HTR-8/SVneo (cell line): ENCODE results near the gene KCNIP4.

Experiments used
- DNase-seq: peaks from one replicate; pipeline ENCODE4 v3.0.0; 2011; ENCODE audit warnings: low spot score, mixed read lengths; ENCODE audit not compliant: insufficient read length
- FAIRE-seq: peaks from 2 replicates; lab custom pipeline; 2011; peaks lifted over from hg19 to GRCh38; lab: Jason Lieb, UNC

KCNIP4 gene

DNA sequence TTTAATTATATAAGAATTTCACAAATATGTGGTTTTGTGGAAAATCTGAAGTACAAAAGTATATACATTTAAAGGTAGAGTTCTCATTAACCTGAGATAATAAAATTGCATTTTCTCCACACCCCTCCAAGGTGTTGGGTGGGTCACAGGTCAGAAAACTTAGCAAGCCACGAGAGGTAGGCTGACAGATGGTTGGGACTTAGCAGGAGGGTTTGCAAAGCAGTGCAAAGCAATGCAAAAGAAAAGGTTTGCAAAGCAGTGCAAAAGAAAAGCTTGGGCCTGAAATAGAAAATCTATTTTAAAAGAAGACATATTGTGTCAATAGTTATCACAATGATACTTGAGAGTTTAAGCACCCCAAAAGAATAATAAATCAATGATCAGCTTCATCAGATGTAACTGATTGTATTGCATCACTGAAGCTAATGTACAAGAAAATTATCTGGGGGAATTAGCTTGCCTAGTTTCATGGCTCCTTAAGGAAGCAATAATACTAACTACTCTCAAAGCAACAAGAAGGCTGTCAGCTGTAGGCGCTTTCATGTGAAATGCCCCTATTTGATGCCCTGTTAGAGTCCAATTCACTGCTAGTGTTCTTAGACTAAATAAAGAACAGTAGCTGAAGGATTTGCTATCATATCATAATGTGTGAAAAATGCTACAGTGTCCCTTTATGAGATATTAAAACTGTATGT, 319.5 kb downstream of the KCNIP4 start:
- FAIRE-seq = no peak
- no peak for DNase-seq

DNA sequence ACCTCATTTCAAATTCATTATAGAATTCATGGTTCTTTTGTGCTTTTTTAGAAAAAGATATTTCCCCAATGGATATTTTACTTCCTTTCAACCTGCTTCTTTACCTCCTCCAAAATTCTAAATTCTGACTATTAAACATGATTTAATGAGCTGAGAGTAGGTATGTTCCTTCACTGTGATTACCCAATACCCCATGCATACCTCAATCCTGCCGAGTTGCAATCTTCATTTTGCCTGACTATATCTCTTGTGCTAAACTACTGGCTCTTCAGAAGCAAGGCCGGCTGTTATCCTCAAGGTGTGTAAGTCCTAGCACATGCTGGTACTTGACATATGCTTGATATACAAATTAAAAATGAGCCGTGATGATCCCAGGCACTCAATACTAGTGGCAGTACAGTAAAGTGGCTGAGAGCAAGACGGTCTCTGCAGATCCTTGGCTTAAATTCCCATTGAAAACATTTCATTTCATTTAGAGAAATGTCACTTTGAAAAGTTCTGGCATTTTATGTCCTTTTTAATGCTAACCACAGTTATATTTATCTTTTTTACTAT, 320.4 kb downstream of the KCNIP4 start:
- no peak for FAIRE-seq
- no peak for DNase-seq

DNA sequence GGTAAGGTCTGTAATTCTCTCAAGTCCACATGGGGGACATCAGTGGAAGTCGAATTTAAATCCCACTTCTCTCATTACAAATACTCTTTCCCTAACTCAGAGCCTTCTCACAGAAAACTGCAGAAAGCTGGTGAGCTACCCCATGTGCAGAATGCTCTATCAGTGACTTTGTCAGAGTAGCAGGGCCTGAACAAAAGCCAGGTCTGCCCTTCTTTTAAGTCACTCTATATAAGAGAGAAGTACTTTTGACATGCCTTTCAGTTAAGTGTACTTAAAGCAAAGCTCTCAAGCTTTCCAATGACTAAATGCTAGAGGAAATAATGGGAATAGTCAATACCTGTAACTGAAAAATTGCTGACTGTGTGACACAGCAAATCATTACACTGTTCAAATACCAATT, 323.1 kb downstream of the KCNIP4 start:
- DNase-seq (no peak), FAIRE-seq (no peak)

DNA sequence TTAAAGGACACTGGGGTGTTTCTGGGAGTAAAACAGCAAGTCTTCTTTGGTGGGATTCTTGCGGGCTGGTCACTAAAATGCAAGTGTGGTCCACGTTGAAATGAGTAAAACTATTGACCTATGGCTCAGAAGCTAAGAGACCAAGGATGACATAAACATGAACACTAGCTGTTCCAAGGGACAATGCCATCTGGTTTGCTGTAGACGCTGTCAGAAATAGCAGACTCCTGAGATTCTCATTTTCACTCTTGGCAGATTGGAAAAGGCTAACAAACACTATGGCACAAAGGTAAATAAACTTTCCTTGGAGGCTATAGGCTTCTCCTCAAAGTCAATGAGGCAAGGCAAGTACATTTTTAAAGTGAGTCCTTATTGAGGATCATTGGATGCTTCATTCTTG, 343.6 kb downstream of the KCNIP4 start:
- no peak for FAIRE-seq
- no peak for DNase-seq

DNA sequence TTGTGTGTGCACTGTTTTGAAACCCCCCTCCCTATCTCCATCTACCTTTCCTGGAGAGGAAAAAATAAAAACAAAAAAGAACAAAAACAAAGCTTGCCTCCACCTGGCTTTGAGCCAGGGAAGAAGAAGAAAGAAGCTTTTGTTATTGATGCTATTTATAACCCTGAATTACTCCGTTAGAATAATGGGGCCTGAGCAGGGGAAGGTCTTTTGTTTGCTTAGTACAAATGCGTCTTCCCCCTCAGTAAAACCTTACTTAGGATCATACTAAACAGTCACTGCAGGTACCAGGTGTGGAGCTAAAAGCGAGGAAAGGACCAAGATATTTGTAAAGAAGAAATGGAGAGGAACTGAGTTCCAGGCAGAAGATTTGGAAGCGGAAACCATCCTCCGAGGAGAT, 352.1 kb downstream of the KCNIP4 start:
- no peak for FAIRE-seq
- no peak for DNase-seq

DNA sequence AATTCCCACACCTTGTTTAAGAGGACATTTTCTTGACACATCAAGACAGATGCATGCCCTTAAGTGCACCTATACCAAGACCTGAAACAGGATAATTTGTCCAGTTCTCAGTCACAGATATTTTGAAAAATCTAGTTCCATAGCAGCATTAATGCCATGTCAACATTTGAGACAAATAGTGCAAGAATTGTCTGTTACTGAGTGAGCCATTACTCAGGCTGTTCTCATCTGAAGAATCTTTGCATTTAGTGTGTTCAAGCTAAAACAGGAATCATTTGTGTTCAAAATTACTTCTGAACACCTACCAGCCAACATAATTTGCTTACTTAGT, 354.9 kb downstream of the KCNIP4 start:
- DNase-seq (no peak), FAIRE-seq (no peak)

DNA sequence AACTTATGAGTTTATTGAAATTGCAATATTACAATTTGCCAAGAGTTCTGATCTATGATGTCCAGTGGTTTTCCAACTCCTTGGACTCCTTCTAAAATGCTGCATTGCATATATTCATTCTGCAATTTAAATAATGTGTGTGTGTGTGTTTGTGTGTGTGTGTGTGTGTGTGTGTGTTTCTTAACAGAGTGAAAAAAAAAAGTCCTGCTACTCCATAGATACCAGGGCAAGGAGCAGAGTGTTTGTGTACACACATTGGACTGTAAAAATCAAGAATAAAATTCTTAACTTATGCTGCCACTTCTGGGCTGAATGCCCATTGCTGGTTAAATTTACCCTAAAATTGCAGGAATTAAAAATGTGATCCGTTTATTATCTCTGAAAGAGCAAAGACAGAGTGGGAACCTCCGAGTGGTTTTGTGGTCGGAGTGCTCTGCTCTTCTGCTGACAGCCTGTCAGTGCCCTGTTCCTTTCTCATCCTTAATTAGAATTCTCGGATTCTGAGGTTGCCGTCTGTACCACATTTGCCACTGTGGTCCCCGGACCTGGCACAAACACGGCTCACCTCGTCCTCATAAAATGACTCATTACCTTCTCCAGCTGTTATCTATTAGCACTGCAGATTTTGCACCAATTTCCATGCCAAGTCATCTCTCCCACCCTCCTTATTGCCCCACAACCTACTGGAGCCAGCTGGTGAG, 355.5 kb downstream of the KCNIP4 start:
- no peak for FAIRE-seq
- DNase-seq = no peak

DNA sequence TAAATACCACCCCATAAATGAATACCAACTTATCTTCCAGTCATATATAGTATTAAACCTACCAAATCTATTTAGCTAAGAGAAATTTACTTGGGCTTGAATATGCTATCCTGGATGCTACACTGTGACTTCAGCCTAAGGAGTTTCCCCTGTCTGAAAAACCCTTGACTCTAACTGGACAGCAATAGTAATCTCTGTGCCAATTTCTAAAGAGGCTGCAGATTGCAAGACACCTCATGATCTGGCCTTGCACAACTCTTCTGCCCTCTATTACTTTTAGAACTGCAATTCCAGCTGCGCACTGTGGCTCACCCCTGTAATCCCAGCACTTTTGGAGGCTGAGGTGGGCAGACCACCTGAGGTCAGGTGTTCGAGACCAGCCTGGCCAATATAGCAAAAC, 371.5 kb downstream of the KCNIP4 start:
- no peak for FAIRE-seq

DNA sequence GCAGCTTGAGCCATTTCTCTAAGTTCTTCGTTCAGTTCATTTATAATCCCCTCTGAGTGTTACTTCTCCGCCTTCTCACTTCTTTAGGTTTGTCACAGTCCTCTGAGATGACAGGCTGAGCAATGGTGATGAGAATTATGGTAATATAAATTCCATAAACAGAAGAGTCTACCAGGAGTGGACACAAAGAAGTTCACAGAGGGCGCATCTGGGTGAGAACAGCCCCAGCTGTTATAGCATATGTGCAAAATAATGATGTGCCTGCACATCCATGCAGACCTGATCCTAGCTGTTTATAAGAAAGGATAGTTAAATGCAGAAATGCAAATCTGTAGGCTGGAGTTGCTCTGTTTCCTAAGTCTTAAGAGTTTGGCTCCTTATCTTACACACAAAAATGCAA, 377.5 kb downstream of the KCNIP4 start:
- FAIRE-seq (no peak), DNase-seq (no peak)

More for the DNA sequence above, 371.5 kb downstream of the KCNIP4 start:
- DNase-seq = no peak

DNA sequence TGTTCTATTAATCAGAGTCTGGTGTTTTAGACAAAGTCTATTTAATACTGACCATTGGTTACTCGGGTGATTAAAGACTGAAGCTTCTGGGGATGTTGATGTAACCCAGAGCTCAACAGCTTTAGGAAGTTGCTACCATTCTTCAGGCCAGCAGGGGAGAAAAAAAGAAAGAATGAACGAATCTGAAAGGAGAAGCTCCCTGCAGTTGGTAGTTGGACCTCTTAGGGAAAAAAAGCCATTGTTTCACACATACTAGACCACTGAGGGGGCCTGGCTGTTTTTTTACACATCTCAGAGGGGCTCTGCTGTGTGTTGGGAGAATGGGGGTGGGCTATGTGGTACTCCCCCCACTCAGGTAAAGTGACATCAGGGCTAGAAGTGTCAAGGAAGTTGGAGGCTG, 378.9 kb downstream of the KCNIP4 start:
- DNase-seq (no peak), FAIRE-seq (no peak)

DNA sequence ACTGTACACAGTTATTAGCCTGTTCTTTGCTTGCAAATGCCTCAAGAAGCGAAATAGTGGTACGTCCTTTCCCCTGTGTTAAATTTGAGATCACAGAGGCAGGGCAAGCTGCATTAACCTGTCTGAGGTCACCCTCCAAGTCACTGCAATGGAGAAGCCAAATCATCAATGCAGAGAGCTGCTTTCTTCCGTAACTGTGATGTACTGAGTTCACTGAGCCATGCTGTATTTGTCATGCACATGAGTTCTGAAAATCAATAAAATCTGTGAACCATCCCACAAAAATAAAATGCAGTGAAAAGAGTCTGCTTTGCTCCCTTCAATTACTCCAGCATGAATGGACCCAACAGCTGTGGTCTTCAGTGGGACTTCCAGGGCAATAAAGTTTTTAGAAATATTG, 393.5 kb downstream of the KCNIP4 start:
- DNase-seq (no peak), FAIRE-seq (no peak)

DNA sequence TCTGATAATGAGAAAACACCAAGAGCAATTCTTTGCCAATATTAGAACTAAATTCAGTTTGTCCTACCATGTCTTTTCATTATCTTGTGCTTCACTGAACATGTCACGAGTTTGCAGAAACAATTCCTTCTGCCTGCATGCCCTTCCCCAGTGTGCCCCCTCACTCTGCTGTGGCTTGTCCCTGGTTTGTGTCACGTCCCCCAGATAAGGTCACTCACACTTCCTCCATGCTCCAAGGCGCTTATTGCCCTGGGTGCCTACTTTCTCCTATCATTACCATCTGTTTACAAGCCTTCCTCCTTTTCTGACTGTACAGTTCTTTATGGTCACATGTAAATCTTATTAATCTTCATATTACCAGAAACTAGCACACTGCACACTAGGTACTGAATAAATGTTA, 394.1 kb downstream of the KCNIP4 start:
- no peak for FAIRE-seq

DNA sequence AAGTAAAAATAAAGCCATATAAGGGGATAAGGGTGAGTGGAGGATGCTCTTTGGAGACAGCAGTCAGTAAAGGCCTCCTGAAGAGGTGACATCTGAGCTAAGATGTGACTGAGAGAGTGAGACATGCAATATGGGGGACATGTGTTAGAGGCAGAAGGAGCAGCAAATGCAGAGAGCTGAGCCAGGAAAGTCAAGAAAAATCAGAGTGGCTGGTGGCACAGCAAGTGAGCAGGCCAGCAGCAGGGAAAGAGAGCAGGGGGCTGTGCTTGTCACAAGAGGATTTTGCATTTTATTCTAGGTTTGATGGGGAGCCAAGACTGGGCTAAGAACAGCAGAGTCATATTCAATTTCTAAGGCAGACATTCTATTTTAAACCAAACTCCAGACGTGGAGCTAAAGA, 394.5 kb downstream of the KCNIP4 start:
- DNase-seq = no peak
- FAIRE-seq = no peak

More for the DNA sequence above, 394.1 kb downstream of the KCNIP4 start:
- DNase-seq = no peak

DNA sequence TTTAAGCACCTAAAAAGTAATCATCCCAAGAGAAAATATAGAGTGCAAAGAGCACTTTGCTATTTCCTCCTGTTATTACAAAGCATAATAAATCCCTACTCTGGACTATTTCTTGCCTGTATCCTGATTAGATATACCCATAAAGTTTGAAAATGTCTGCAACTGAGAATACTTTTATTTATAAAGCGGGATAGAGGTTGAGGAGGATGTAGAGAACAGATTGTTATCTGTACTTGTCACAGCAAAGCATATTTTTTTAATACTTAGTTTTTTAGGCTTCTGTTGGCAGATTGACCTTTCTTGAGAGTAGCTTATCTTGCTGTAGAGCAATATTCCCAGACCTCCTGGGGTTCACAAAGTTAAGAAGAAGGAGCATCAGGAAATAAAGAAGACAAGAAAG, 396.1 kb downstream of the KCNIP4 start:
- no peak for FAIRE-seq
- DNase-seq = no peak

DNA sequence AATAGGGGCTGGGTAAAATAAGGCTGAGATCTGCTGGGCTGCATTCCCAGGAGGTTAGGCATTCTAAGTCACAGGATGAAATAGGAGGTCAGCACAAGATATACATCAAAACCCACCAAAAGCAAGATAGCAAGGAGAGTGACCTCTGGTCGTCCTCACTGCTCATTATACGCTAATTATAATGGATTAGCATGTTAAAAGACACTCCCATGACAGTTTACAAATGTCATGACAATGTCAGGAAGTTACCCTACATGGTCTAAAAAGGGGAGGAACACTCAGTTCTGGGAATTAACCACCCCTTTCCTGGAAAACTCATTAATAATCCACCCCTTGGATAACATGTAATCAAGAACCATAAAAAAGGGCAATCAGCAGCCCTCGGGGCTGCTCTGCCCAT, 403.6 kb downstream of the KCNIP4 start:
- DNase-seq (no peak), FAIRE-seq (no peak)

DNA sequence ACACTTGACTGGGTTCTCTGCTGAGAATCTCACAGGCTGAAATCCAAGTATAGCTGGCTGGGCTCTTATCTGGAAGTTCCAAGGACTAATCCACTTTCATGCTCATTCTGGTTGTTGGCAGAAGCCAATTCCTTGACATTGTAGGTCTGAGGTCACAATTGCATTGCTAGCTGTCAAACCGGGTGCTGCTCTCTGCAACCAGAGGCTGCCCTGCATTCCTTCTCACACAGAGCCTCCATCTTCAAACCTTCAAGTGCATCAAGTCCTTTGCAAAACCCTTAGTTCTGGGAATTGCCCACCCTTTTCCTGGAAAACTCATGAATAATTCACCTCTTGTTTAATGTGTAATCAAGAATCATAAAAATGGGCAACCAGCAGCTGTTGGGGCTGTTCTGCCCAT, 404.2 kb downstream of the KCNIP4 start:
- DNase-seq = no peak
- FAIRE-seq = no peak

DNA sequence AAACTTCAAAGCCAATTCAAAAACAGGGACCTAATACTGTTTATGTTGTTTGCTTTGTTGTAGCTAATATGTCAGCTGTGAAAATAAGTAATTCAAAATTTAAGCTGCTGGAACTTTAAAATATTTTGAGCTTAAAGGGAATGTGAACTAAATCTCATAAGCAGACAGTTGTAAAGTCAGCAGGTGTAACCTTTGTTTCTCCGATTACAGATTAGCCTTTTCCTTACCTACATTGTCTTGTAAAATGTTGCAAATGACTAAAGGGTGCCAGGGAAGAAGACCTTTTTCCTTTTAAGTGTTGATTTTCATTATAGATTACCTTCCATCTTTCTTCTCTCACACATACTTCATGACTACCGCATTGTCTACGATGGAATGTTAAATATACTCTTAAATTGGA, 405.1 kb downstream of the KCNIP4 start:
- FAIRE-seq = no peak
- no peak for DNase-seq

DNA sequence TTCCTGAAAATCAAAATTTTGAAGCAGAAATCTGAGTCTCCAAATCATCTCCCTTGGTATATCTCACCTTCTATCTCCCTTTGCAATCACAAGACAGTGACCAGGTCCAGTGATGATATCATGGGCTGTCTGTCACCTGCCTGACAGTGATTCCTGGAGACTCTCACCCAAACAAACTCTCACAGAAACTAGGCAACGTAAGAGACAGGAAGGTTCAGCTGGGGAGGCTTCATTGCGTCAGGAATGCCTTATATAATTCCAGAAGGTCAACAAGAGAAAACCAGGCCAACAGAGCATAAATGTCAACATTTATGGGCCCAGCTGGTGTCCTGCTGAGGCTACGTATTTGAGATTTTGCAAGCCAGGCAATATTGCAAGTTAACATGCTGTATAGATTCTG, 412.7 kb downstream of the KCNIP4 start:
- no peak for FAIRE-seq
- no peak for DNase-seq

DNA sequence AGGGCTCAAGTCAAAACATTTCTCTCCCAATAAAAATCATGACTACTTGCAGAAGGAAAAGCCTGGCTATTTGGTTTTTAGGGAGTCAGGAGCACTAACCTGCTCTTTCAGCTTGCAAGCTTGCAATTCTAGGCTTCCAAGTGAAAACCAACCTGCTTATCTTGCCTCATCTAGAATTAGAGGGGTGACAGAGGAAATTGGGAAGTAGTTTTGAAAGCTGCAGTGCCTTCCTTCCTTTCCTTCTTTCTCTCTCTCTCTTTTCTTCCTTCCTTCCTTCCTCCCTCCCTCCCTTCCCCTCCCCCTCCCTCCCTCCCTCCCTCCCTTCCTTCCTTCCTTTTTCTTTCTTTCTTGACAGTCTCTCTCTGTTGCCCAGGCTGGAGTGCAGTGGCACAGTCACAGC, 417.5 kb downstream of the KCNIP4 start:
- DNase-seq (no peak), FAIRE-seq (no peak)

DNA sequence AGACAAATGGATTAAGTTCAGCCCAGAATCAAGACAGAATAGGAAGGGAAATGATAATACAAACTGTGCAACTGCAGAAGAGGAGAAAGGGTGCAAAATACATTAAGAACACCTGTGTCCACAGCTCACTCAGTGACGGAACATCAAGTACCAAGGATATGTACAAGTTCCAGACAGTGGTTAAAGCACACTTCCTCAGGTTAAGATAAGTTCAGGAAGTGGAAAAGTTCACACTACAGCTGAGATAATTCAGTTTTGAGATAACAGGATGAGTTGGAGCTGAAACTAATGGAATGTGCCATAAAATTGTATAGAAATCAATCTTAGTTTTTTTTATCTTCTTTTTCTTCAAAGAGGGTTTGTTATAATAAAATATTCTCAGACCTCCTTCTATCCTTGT, 419.4 kb downstream of the KCNIP4 start:
- FAIRE-seq (no peak), DNase-seq (no peak)

DNA sequence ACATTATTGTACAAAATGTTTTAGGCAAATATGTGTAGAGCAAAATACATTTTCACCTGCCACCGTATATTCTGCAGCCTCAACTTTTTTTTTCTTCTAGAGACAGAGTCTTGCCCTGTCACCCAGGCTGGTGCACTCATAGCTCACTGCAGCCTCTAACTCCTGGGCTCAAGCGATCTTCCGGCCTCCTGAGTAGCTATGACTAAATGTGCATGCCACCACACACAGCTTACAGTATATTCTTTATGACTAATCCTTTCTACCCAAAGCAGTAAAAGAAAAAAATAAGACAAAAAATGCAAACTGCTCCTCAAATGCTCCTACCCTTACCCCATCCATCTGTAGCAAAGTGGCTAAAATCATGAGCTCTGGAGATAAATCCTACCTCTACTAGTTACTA, 426.3 kb downstream of the KCNIP4 start:
- DNase-seq = no peak

More for the DNA sequence above, 426.3 kb downstream of the KCNIP4 start:
- no peak for FAIRE-seq
